NCI-H774 (cell line): ENCODE results near the gene SSH3.

Source experiments
- DNase-seq: peaks from one replicate; lab custom pipeline; 2025; lab: John Stamatoyannopoulos, UW

The SSH3 gene

DNA sequence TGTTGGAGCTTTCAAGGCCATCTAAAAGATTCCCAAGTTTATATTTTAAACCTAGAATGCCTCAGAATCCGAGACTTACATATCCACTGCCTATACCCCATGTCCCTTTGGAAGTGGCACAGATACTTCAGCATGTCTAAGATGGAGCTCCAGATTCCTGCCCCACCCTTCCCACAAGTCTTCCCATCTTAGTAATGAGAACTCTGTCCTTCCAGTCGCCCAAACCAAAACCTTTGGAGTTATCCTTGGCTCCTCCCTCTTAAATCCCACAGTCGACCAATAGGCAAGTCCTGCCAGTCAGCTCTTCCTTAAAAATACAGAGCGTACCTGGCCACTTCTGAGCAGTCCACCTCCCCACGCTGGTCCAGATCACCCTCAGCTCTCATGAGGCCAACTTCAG is 45.7 kb downstream of the SSH3 start:
- no peak for DNase-seq

DNA sequence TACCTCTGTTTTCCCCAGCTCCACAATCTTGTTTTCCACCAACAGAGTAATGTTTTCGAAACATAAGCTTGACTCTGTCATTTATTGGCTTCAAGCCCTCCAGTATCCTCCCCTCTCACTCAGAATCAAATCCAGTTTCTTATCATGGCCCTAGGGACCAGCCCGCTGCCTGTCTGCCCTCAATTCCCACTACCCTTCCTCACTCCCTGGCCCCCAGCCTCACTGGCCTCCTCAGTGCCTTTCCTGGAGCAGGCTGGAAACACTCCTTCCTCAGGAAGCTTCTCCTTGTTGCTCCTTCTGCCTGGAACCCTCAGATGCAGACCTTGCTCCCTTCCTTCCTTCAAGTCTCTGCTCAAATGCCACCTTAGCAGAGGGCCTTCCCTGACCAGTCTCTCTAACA is 46.1 kb downstream of the SSH3 start:
- DNase-seq = no peak

DNA sequence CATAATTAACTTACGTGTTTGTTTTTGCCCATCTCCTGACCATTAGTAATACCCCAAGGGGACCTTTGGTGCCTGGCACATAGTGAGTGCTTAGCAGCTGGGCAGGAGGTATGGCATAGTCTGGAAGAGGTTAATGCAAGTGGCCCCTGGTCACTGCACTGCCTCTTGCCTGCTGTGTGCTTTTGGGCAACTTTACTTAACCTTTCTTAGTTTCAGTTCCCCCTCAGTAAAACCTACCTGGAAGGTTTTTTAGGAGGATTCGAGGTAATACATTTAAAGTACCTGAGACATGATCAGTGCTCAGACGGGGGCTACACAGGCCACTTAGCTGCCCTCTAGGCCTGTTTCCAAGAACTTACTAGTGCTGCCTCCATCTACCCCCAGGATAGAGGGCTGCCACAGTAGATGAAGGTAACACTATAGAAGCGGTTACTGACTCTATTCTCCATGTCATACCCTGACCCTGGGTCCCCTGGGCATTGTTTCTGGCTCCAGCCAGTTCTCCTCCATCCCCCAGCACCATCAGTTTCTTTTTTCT is 46.7 kb downstream of the SSH3 start:
- no peak for DNase-seq

DNA sequence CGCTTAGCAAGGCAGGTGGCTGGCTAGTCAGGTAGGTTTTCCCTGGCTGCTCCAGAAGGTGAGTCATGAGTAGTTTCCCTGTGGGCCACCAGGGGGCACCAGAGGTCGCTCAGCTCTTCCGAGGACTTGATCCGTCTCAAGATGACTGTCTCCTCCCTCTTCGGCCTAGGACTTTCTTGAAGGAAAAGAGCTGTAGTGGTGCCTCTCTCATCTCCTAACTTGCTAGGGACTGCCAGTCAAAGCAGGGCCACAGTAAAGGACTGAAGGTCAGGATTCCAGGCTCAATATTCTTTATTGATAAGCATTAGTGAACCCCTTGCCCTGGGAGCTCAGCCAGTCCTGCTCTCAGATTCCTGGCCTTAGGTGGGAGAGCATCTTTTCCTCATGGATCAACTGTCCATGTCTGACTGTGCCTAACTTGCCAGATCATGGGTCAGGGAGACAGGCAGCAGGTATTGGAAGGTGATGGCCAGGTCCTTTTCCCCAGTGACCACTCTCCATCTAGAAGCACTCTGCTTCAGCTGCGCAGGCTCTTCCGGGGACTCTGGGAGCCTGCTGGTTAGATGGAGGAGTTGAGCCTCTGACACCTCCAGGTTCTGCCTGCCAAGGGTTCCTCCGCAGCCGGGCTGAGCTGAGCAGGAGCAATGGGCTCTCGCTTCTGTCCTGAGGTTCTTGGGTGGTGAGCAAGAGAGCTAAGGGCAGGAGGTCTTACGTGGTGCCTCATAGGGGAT is 48.1 kb downstream of the SSH3 start:
- DNase-seq = peak; percentile 28

DNA sequence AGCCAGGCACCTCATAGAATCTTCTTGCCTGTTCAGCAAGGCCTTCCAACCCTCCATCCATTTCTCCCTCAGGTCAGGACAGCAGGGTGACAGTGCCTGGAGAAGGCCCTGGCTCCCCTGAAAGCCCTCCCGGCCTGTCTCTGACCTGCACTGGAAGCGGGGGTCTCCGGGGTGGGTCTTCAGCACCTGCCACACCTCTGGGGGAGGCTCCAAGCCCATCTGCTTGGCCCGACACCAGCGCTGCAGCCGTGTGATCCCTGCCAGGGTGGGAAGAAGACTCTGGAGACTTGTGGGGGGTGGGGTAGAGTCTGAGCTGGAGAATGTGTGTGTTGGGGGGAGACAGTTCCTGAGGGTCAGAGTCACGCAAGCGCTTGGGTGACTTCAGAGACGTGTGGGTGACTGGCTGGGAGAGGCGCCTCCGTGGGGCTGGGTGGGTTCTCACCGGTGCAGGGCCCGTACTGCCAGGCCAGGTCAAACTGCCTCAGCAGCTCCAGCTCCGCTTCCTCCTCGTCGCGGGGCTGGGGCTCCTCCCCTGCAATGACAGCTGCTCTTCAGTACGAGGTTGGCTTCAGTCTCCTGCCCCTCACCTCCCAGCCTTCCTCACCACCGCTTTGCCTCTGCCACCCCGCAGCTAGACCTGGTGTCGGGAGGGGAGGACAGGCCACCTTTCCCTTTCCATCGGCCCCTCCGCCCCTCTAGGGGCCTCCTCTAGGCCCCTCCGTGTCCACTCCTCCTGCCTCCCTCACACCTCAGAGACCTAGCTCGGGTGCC is 49.4 kb downstream of the SSH3 start:
- DNase-seq = no peak

DNA sequence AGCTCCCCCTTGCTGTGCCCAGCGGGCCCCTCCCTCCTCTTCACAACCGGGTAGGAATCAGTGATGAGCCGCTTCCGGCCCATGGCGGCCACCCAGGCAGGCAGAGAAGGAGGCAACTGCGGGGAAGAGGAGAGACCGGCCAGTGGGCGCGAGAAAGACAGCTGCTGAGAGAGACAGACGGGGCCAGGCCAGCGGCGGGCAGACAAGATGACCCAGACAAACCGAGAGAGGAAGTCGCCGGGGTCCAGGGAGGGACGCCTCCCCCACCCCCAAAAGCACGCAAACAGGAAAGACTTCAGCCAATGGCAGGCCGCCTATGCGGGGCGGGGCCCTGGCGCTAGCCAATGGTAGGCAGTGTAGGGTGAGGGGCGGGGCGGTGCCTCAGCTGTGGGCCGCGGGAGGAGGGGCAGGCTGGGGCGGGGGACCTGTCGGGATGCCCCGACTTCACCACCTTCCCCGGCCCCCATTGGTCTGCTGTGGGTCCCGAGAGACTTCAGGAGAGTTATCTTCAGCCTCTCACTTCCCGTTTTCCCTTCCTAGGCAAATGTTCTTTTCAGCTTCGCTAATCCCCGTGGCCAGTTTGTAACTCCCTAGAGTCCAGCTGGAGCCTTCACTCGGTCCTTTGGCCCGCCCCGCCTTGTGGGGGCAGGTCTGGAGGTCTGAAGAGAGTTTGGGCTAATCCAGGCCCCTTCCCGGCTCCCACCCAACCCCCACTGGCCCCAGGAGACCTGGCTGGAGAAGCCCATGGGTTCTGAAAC is 50.2 kb downstream of the SSH3 start, which contains the start of gene POLD4:
Gene POLD4, minus strand, starts transcription at position 230 of the 758 bp plus-strand sequence. Its CDS starts 147 bp downstream, at position 83.
- peak; percentile 90 for DNase-seq

DNA sequence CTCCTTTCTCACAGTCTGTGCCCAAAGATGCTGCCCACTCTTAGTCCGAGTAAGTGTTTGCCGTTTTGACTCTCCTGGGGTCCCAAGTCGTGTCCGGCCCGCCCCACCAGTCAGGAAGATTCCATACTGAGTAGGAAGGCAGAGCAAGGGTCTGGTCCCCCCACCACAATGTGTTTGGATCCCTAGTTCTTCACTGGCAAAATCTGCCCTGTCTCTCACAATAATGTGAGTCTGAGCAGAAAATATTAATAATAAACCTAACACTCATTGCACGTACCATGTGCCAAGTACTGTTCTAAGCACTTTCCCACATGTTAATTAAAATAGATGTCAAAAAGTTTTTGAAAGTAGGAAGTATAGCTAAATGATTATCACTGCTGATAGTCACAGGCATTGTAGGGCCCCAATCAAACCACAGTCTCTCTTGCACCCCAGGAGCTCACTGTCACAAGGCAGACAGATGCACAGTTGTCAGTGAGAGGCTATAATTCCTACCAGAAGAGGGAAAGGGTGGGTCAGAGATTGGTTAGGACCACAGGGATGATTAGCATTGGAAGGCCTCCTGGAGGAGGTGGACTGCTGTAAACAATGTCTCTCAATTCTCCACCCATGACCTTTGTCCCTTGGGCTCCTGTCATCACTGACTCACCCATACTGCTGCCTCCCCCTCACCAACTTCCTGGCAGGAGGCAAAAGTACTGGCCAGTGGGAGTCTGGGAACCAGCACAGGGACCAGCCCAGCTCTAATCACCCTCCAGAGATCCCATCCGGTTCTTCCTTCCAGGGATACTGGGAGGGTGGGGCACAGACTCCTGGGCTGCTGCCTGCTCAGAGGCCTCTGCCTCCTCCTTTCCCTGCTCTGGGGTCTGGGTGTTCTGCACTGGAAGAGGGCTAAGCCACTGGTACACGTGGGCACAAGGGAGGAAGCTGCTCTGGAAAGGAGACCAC is 51.0 kb downstream of the SSH3 start:
- no peak for DNase-seq

DNA sequence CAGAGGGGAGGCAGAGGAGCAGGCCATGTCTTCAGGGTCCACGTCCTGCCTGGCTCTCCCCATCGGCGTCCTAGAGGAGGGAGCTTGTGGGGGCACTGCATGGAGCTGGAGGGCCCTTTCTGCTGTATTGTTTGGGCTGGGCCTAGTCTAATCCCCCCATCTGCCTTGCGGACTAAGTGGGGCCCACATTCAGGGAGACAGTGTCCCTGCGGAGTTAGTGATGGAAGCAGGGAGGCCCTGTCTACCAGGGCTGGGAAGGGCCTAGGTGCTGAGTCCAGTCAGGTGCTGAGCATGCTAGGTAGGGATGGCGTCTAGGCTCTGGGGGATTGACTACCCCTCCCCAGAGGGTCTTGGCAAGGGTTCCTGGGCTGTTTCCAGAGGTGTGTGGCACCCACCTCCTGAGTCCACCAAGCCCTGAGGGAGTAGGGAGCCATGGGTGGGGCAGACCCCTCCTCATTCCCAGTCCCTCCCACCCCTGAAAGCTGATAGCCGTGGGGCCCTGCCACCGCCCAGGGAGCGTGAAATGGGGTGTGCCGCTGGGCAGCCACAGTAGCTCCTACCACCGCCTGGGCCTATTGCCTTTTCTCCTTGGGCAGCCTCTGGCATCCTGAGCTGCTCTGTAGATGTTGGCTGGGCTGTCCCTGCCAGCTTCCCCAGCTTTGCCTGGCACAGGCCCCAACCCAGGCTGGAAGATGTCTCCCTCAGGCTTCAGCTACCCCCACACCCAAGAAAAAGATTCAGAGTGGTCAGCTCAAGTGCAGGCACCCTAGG is 51.9 kb downstream of the SSH3 start:
- DNase-seq = no peak

DNA sequence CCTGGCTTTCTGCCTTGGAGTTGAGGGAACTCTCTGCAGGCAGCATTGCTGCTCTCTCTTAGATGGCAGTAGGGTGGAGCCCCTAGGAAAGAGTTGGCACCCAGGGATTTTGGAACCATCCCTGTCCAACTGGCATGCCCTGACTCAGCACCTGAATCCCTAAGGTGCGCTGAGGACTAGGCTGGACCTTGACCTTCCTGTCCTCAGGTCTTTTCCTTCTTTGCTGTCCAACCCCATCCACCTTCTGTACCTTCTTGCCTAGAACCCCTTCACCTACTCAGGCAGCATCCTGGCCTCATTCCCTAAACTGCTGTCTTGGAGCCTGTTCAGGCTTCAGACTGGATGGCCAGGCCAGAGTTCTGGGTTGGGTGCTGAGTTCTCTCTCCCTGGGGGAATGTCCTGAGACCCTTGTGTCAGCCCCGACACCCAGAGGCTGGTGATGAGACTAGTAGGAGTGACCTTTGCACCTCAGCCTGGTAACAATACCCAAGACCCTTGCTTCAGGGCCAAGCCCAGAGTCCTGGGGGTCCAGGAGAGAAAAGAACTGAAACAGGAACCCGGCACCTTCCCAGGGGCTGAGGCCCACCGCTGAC is 52.6 kb downstream of the SSH3 start:
- no peak for DNase-seq

DNA sequence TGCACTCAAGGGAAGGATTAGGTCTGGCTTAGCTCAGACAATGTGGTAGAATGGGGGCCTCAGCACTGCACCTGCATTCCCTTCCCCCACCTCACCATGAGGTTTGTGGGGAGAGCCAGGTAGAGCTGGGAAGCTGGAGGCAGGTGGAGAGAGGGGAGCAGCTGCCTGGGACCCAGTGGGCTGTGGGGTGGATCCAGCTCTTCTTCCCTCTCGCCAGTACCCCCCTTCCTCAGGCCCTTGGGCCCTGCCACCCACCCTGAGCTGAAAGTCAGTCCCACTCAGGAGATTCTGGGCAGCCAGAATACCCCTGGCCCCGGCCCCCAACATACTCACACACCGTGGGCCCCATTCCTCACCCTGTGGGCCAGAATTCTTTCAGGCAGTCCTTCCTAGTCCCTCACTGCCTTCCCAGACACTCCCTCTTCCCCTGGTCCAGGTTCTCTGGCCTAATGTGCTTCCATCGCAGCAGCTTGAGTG is 53.1 kb downstream of the SSH3 start:
- DNase-seq = no peak

DNA sequence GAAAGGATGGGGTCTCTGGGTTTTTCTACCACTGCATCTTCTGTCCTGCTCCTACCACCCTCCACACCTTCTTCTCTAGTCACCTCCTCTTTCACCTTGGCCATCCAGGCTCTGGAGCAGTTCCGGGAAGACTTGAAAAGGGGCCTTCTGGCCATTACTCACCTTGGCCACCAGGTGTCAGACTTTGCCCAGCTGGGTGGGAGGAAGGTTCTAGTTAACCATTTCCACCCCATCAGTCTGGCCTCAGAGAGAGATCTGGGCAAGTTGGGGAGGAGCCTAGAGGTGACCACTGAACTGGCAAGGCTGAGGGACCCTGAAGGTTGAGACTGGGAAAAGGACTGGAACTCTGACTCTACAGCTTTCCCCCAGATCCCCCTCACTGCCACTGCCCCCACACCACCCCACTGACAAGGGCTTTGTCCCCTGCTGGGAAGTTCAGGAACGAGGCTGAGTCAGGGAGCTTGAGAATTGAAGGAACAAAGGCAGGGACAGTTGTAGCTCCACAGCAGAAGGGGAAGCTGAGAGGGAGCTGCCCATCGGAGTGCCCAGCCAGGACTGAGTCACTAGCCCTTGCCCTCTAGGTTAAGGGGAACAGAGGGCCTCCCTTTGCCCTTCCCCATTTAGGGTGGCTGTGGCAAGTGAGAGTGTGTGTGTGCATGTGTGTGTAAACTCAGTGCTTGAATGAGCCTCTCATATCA is 53.7 kb downstream of the SSH3 start:
- DNase-seq = peak; percentile 69

DNA sequence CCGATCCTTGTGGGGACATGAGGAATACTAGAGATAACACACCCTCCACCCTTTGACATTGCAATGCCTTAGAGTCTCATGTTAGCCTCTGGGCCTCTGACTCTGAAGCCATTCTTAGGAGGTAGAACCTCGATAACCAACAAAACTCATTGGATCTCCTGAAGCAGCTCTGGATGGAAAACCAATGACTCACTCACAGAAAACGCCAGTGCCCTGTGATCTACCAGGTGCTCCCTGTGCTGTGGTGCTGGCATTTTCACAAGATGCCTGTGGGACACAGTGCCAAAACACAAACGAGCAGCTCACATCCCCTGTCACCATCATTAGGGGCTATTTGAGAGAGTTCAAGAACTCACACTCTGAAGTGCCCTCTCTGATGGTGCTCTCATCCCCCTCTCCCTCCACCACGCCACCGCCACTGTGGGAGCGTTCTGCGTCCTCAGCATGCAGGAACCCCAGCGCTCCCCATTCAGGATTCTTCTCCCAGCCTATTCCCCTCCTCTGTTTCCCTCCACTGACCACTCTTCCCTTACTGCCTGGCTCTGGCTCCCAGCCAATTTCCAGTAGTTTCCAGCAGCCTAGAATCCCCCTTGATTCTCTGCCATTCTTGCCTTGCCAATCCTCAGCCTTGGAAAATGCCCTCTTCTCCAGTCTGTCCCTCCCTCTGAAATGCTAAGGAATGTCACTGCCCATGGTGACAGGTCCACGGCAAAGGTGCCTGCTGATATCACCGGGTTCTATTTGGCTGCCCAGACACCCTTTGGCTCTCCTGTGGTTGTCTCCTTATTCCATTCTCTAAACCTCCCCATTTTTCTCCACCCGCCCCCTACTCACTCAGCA is 54.7 kb downstream of the SSH3 start:
- no peak for DNase-seq
